Fibroblast of skin of left biceps (primary cell): Measurements from ENCODE around the gene IQCE.
A peak's percentile ranks its signal among the peaks of the same experiment; 100 is the strongest.

Experiments
- DNase-seq, 2 experiments: peaks; one replicate each; pipeline ENCODE4 v3.0.0-alpha.2; 2013; ENCODE audit warnings: low read depth in 2 of 2

IQCE gene

DNA sequence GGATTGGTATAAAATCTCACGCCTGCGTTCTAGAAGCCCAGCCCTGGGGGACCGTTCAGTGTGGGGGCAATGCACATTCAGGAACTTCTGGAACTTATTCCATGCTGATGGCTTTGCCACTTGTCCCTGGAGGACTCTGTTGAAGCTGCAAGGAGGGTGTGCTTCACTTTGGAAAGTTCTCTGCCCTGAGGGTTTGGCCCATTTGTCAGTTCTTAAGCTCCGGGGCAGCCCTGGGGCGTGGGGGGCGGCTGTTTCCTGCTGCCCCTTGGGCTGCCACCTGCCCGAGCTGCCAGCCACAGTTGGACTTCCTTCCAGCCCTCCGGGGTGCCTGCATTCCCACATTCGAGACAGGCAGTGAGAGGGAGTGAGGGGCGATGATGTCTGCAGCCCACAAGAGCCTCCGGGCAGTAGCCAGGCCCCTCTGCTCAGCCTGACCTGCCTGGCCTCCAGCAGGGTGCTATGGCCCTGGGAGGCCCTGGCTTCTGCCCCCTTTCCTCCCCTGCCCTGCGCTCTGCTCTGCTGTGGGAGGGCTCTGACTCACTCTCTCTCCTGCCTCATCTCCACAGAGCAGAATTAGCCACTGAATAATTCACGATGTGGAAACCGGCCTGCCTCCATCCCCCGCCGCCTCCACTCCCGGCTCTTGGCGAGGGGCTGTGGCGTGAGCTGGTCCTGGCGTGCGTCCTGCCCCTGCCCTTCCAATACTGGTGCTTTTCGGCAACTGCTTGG, 74.9 kb downstream of the IQCE start:
- DNase-seq = peak; percentile 50 to 52

GRCh38 chr7:2634267-2635145, 75.7 kb downstream of the IQCE start:
- DNase-seq = no peak

DNA sequence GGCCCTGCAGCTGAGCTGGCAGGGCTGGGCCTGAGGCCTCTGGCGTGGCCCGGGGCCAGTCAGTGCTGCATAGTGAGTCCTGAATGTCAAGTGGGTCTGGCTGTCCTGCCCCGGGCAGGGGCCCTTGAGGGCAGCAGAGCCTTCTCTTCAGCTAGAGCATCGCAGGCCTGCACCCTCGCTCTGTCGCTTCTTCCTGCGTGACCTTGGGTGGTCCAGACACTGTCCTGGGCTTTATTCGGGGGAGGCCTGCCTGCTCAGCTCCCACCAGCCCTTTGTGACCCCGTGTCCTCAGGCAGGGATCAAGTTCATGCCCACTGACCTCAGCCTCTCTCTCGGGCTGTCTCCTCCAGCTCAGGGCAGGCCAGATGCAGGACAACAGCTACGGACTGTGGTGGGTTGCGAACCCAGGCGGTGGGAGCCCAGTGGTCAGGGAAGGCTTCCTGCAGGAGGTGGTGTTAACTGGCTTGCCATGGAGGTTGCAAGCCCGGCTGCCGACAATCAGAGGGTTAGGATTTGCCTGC, 76.4 kb downstream of the IQCE start:
- DNase-seq = no peak

DNA sequence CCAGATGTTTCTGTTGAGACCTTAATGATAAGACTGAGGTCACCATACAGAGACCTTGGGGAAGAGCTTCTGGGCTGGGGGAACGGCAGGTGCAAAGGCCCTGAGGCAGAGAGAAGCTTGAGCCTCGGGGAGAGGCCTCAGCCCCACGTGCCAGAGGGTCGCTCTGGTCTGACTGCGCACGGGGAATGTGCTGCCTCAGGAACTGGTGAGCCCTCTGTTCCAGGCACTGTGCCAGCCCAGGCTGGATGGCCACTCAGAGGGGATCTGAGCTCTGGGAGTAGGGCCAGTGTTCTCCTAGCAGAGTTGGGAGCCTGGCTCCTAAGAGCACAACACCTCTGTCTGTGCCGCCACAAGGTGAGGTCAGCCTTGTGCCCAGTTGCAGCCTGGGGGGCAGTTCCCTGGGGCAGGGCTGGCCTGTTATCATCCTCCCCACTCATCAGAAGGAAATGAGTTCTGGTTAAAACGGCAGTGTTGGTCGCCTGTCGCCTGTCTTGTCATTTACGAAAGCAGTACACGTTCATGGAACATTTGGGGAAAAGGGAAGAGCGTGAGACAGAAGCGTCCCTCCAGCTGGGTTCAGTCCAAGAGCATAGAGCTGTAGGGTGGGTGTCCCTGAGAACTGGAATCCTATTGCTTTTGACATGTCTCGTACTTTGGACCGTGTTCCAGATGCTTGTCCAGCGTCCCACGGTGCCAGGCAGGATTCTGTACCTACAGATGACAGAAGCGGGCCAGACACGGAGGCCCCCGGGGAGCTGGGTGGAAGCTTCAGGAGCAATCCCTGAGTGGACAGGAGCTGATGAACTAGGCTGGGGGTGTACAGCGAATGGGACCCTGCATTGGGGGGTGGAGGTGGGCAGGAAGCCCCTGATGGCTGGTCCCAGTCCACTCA, 77.3 kb downstream of the IQCE start:
- DNase-seq = no peak

- DNase-seq = no peak
These were observed 78.3 kb downstream of the IQCE start for GRCh38 chr7:2637066-2637471.

DNA sequence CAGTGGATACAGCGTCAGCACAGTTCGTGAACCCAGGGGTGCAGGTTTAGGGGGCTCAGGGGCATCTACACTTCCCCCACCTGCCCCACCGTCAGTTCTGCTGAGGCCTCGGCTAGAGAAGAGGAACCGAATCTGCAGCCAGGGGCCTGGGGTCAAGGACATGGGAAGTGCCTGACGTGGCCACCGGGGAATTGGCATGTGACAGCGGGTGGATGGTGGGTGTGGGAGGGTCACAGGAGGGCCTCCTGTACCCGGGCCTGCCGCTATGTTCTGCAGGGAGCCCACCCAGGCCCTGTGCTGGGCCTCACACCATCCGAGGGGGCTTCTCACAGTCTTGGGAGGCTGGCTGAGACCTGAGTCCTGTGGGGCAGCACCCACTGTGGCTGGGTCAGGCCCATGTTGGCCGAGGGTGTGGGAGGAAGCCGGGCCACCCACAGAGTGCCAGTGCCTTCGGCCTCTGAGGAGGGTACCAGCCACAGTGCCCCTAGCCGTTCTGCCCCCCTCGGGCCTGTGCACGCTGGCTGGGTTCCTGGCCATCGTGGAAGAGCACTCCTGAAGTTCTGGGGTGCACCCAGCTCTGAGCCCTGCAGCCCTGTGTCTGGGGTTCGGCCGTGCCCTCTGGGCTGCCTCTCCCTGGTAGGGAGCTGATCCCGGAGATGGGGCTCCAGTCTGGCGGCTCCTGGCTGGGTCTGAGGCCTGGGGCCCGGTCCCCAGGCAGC, 78.9 kb downstream of the IQCE start:
- no peak for DNase-seq

DNA sequence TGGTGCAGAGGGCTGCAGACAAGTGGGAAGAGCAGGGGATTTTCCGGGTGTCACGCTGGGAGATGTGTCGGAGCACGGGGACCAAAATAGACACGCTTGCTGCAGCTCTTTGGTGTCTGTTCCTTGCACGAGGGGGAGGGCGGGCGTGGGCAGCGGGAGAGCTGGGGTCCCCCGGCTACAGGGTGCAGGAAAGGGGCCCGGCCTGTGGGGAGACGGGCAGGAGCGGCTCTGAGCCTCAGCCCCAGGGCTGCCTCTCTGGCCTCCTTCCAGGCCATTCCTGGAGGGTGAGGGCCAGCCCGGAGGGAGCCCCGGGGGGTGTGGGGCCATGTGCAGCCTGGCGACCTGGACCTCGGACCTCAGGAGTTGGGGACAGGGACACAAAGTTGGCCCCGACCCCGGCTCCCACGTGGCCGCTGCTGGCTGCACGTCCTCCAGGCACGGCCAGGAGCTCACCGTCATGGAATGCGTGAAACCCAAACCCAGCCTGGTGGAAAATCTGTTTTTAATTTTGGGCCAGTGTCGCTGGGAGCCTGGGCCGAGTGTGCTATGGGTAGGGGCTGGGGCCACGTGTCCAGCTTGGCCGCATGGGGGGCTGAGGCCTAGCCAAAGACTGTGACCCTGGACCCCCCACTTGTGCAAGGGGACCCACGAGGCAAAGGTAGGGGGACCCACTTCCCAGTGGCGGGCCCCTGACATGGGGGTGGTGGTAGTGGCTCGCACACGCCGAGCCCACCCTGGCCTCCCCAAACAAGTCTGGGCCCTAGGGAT, 79.6 kb downstream of the IQCE start:
- peak; percentile 73 to 75 for DNase-seq

GRCh38 chr7:2639181-2639681, 80.5 kb downstream of the IQCE start:
- DNase-seq = no peak

- DNase-seq = no peak
These were observed 81.1 kb downstream of the IQCE start for GRCh38 chr7:2639695-2640481.

- DNase-seq = no peak
These were observed 81.7 kb downstream of the IQCE start for GRCh38 chr7:2640482-2640830.

DNA sequence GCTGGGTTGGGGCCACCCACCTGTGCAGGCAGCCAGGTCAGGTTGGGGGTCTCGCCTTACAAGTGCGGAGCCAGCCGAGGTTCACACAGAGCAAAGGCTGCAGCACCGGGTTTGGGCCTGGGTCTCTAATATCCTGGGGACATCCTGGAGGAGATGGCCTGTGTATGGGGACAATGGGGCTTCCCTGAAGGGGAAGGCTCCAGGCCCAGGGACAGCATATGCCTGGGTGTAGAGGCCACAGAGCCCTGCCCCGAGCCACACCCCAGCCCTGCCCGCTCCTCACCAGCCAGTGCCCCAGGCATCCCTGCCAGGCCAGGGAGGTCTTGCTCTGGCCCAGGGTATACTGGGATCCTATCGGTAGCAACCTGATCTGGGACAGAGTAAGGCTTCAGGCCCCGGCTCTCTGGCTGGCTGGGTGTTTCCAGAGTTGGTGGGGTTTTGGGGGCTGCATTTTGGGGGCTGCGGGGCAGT, 82.1 kb downstream of the IQCE start:
- DNase-seq = no peak

- DNase-seq = peak; percentile 73 to 78
These were observed 82.9 kb downstream of the IQCE start for GRCh38 chr7:2641406-2642393.

DNA sequence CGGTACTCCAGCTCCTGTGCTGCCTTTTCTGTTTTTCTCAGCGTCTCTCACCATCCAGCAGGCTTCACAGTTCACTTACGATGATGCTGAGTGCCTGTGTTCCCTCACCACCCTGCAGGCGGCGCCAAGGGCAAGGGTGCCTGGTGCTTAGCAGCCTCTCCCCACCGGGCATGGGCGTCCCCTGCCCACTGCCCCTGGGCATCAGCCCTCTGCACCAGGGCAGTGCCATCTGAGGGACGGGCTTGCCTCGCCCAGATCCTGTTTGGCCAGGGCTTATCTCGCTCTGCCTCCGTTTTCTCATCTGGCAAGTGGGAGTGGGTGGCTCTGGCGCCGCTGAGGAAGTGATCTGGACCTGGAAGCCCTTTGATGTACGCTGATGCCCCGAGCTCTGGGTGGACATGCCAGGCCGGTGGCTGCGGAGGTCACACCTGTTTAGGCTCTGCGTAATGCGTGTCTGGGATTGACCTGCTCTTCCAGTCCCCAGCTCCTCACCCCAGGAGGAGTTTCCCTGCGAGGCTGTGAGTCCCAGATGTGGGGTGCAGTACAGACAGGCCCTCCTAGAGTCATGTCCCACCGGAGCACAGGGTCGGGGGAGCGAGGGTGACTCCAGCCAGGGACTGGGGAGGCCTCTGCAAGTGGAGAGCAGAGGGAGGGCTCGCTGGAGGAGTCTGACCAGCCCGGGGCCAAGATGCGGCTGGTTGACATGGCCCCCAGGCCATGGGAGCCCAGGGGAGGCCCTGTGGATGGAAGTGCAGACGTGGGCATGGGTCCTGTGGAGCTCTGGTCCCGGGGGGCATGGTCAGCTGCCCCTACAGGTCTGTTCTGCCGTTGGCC, 84.8 kb downstream of the IQCE start:
- DNase-seq = no peak

DNA sequence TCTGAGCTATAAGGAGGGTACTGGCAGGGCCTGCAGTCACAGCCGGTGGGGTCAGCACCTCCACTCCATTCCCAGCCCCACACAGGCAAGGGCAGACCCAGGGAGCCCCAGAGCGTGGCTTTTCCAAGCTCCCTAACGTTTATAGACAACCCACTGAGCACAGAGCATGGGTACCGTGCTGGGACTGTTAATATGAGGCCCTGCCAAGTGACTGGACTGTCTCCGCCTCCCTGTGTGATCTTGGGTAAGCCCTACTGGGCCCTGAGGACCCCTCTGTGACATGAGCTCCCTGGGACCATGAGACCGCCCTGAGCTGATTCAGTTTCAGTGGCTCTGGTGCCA, 85.4 kb downstream of the IQCE start:
- DNase-seq = no peak

- no peak for DNase-seq
These were observed 85.9 kb downstream of the IQCE start for GRCh38 chr7:2644562-2645273.

DNA sequence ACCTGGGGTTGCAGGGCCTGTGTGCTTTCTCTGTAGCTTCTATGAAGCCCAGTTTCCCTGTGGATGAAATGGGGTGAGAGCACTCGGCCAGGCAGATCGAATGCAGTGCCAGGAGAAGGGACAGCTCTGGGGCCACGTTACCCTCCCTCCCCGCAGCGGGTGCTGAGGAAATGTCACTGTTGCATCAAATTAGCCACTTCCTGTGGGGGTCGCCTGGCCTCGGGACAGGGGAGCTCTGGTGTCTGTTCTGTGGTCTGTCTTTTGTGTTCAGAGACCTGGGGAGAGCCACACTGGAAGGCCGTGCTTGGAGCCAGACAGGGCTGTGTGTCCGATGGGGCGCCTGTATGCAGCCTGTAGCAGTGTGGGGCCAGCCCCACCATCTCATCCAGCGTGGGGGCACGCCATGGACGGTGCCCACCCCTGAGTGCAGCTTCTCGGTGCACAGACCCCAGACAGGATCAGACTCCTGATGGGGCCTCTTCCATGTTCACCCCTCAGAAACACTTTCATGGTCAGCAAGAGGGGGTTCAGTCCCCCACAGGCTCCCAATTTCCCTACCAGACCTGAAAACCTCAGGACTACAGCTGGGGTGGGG, 86.6 kb downstream of the IQCE start:
- no peak for DNase-seq
